Measurements from ENCODE around the gene NUCKS1.

The NUCKS1 gene

DNA sequence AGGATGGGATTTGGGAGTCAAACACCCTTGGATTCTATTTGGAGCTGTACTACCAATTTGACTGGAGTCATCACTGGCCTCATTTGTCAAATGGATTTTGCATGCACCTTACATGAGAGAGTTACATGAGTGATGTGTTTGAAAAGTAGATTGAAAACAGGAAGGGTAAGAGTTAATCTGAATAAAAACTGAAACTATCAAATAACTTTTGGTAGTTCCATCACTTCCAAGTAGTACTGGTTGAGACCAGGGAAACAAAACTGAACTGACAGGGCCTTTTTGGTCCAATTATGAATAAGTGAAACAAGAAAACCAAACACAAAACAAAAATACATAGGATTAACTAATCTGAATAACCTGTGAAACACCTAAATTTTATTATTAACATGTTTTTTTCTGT lies 30.2 kb downstream of the NUCKS1 start:
- TF ChIP-seq POLR2A (IDR thresholded peaks at IDR 0.05; ENCODE audit: low read depth, low read length) (no peak), TAF1 (IDR thresholded peaks at IDR 0.05; ENCODE audit: borderline replicate concordance, low read depth, low read length) (no peak), POLR2AphosphoS5 (IDR thresholded peaks at IDR 0.05; ENCODE audit: low read depth, low read length) (no peak)
- FAIRE-seq (no peak), DNase-seq (ENCODE audit: insufficient read length) (no peak)

DNA sequence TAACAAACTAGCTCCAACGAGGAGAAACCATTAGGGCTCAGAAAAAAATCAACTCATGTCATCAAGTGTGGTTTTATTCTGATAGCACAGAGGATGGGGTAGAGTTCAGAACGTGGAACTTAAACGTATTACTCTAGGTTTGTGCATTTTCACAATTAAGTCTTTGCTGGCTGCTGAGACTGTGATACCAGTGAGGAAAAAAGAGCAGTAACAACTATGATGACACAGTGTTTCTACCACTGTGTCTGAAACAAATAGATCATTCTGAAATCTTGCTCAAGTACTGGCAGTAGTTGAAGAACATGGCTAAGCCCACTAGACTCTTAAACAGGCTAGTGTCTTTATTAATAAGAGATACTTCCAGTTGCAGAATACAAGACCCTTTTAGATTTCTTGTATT lies 31.0 kb downstream of the NUCKS1 start:
- TF ChIP-seq POLR2A (IDR thresholded peaks at IDR 0.05; ENCODE audit: low read depth, low read length), result no peak
- no peak for TF ChIP-seq TAF1 (IDR thresholded peaks at IDR 0.05; ENCODE audit: borderline replicate concordance, low read depth, low read length)
- TF ChIP-seq POLR2AphosphoS5 (IDR thresholded peaks at IDR 0.05; ENCODE audit: low read depth, low read length), result no peak
- DNase-seq (ENCODE audit: insufficient read length), result no peak
- no peak for FAIRE-seq

DNA sequence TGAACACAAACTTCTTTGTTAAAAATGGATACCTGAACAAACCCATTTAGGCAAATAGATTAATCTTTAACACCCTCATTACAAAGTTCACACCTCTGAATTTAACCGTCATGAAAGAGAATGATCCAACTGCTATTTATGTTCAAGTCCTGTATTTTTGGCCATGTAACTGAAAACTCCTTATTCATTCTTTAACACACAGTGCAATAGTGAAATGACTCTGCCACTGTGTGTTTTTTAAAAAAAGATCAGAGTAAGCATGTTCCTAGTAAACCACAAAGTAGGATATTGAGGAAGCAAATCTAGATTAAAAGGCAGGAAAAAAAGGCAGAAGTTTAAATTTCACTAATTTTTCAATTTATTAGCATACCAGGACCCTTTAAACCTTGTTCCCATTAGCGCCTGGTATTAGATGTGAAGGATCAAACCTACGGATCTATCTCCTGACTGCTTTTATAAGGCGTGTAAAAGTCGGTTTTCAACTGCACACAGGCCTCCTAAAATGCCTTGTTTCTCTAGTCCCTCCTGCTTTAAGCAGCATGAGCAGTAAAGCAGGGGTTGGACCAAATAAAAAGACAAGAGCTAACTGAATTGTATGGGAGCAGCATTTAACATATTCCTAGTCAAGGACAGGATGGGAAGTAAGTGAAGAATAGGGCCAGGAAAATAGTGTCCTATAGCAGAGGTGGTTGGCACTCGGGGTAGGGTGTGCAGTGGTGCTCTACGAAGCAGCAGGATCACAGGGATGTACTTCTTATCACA lies 33.4 kb downstream of the NUCKS1 start:
- DNase-seq (ENCODE audit: insufficient read length) (no peak), FAIRE-seq (no peak)
- TF ChIP-seq POLR2A (IDR thresholded peaks at IDR 0.05; ENCODE audit: low read depth, low read length) (no peak), POLR2AphosphoS5 (IDR thresholded peaks at IDR 0.05; ENCODE audit: low read depth, low read length) (no peak), TAF1 (IDR thresholded peaks at IDR 0.05; ENCODE audit: borderline replicate concordance, low read depth, low read length) (no peak)

DNA sequence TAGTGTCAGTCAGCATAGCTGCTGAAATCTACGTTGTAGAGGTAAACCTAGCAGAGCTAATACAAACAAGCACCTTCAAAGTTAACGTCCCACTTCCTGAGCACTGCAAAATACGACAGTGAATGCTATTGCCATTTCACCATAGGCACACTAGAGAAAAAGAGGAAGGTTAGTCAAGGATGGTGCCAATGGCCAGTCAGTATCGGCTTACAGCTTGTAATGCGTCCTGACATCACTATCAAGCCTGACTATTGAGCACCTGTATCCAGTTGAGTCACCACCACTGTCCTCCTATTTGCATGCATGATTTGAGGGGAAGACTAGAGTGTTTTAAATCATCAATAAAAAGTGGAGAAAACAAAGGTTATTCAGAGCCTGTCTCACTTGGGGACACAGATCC lies 34.4 kb downstream of the NUCKS1 start:
- TF ChIP-seq TAF1 (IDR thresholded peaks at IDR 0.05; ENCODE audit: borderline replicate concordance, low read depth, low read length) (no peak), POLR2AphosphoS5 (IDR thresholded peaks at IDR 0.05; ENCODE audit: low read depth, low read length) (no peak), POLR2A (IDR thresholded peaks at IDR 0.05; ENCODE audit: low read depth, low read length) (no peak)
- DNase-seq (ENCODE audit: insufficient read length) (no peak), FAIRE-seq (no peak)

DNA sequence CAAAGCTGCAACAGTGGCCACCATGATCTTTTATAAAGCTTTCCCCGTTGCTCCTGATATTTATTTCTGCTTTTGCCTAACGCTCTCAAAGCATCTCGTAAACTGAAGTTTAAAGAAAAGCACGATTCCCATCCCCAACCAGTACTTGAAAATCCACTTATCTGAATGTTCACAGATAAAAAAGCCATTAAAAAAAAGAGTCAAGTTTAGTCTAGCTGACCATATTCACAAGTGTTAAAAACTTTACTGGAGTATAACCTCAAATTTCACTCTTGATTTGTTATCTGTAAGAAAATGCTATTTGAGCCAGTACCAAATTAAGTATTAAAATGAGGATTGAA lies 35.1 kb downstream of the NUCKS1 start:
- TF ChIP-seq POLR2A (IDR thresholded peaks at IDR 0.05; ENCODE audit: low read depth, low read length), result no peak
- TF ChIP-seq POLR2AphosphoS5 (IDR thresholded peaks at IDR 0.05; ENCODE audit: low read depth, low read length), result no peak
- TF ChIP-seq TAF1 (IDR thresholded peaks at IDR 0.05; ENCODE audit: borderline replicate concordance, low read depth, low read length), result no peak
- FAIRE-seq (no peak), DNase-seq (ENCODE audit: insufficient read length) (no peak)

DNA sequence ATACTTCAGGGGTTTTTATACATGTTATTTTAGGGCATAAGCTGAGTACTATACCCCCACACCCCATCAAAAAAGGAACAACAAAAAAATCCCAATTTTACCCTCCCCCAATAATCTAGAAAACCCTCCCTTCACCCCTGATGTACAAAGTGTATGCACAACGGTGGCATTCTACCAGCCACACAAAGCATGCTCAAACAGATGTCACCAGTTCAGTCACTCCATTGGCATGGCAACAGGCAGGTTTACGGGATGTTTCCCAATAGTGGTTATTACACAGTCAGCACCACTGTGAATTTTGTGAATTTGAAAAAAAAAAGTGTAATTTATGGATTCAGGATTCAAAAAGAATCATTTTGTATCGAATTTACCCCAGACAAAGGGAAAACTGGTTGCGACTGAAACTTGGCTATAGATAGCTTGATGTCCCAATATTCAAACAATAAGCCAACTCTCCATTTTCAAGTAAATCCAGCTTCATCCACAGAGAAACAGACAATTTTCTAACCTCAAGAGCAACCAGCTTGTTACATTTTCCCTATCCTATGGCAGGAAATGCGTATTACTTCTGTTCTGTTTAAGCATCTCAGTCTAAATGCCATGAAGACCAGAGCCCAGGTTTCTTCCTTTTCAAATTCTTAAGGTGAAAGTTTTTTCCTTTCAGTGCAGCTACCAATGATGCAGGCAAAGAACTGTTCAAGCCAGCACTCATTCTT lies 35.6 kb downstream of the NUCKS1 start:
- TF ChIP-seq POLR2AphosphoS5 (IDR thresholded peaks at IDR 0.05; ENCODE audit: low read depth, low read length) (no peak), POLR2A (IDR thresholded peaks at IDR 0.05; ENCODE audit: low read depth, low read length) (no peak), TAF1 (IDR thresholded peaks at IDR 0.05; ENCODE audit: borderline replicate concordance, low read depth, low read length) (no peak)
- FAIRE-seq, result no peak
- DNase-seq (ENCODE audit: insufficient read length), result no peak

DNA sequence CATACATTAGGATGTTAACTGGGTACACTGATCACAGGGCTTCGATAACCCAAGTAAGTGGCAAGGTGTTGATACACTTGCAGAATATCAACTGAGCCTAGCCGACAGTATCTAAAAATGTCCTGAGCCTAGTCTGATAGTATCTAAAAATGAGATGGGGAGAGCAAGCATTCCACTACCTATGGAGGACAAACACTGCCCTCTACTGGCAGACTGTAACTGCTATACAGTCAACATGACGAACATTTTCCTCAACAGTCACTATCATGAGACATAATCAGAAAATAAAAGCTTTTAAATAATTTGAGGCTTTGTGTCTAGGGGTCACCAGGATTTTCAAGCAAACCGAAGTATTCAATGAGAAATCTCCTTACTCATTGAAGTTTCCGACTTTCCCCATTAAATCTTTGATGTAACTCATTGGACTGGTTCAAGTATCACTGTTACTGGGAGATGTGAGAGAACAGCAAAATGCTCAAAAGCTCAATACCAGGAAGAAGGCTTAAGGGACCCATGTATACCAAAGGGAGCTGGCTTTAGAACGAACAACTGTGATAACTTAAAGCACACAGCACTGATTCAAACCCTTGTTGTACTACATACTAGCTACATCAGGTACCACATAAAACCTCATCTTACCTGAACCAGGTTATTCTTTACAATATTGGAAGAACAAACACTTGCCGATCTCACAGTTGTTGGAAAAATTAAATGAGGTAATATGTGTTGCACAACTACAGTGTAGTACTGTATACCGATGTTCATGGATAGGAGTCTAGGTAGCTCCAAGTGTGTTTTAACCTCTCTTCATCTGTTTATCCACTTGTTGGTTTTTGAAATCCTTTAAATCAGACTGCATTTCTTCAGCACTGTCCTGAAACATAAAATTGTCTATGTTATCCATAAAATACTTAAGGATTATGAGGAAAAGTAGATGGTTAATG lies 38.6 kb downstream of the NUCKS1 start:
- DNase-seq (ENCODE audit: insufficient read length), result no peak
- TF ChIP-seq TAF1 (IDR thresholded peaks at IDR 0.05; ENCODE audit: borderline replicate concordance, low read depth, low read length), result no peak
- no peak for TF ChIP-seq POLR2A (IDR thresholded peaks at IDR 0.05; ENCODE audit: low read depth, low read length)
- TF ChIP-seq POLR2AphosphoS5 (IDR thresholded peaks at IDR 0.05; ENCODE audit: low read depth, low read length), result no peak
- peak; percentile 73 for FAIRE-seq

DNA sequence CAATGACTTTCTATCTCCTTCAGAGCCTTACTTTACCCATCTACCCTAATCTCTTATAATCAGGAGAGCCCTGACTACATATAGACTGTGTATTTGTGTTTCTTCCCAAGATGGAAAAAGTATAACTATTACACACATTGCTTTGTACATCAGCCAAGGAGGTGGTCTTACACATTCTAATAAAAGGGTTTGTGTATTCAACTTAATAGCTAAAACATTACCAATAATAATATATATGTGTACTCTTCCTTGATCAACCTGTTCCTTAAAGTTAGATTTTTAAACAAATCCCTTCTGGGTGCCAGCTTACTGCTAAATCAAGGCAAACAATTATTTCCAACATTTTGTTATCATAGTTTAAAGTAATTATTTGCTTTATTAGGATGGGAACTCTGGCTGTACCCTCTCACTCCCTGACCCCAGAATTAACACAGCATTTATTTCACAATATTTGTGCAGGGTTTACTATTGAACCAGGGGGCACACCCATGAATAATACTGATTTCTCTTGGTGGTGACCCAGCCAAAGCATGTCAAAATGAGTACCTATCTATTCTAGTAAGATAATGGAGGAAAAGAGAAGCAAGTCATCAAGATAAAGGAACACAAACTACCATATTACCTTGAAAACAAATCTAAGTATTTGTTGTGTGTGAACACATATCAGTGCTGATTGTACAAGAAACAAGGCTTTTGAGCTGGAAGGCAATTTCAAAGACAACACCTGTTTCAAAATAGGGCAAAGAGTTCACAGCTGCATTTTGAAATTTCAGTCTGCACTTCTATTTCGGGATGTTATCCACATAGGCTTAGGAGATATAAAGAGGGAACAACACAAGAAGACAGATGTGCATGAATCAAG lies 39.5 kb downstream of the NUCKS1 start:
- no peak for FAIRE-seq

DNA sequence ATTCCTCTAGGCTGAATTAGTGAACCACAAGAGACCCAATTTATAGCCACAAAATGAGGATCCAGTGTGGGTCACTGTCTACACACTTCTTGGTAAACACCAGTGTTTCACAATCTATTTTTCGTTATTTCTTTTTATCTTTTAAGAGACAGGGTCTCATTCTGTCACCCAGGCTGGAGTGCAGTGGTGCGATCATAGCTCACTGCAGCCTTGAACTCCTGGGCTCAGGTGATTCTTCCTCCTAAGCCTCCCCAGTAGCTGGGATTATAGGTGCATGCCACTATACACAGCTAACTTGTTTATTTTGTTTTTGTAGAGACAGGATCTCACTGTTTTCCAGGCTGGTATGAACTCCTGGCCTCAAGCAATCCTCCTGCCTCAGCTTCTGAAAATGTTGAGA lies 40.3 kb downstream of the NUCKS1 start:
- DNase-seq (ENCODE audit: insufficient read length), result no peak
- no peak for FAIRE-seq
- TF ChIP-seq POLR2A (IDR thresholded peaks at IDR 0.05; ENCODE audit: low read depth, low read length) (no peak), POLR2AphosphoS5 (IDR thresholded peaks at IDR 0.05; ENCODE audit: low read depth, low read length) (no peak), TAF1 (IDR thresholded peaks at IDR 0.05; ENCODE audit: borderline replicate concordance, low read depth, low read length) (no peak)

More for the DNA sequence above, 39.5 kb downstream of the NUCKS1 start:
- TF ChIP-seq POLR2AphosphoS5 (IDR thresholded peaks at IDR 0.05; ENCODE audit: low read depth, low read length) (no peak), POLR2A (IDR thresholded peaks at IDR 0.05; ENCODE audit: low read depth, low read length) (no peak), TAF1 (IDR thresholded peaks at IDR 0.05; ENCODE audit: borderline replicate concordance, low read depth, low read length) (no peak)
- DNase-seq (ENCODE audit: insufficient read length), result no peak

DNA sequence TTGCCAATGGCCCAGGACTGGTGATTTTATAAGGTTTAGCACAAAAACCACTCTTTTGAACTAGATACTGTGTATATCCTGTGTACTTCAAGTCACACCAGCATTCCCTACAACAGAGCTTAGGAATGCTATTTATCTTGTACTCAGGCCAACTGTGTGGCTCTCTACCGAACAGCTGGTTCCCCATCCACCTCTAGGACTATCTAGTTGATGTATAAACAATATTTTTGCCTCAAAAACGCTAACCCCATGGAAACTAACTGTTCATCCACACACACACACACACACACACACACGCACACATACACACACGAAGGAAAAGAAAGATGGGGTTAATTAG lies 41.0 kb downstream of the NUCKS1 start:
- no peak for DNase-seq (ENCODE audit: insufficient read length)
- no peak for FAIRE-seq
- TF ChIP-seq TAF1 (IDR thresholded peaks at IDR 0.05; ENCODE audit: borderline replicate concordance, low read depth, low read length) (no peak), POLR2A (IDR thresholded peaks at IDR 0.05; ENCODE audit: low read depth, low read length) (no peak), POLR2AphosphoS5 (IDR thresholded peaks at IDR 0.05; ENCODE audit: low read depth, low read length) (no peak)

Data from GM12892 (cell line).